ENCODE measurements around the gene MTHFSD. TPM values are rescaled to one million over a fixed set of nuclear protein-coding genes. Genes with fewer than 3 reads are reported as not detected.
A peak's percentile ranks its signal among the peaks of the same experiment; 100 is the strongest.

Gene MTHFSD
- polyA plus RNA-seq, 1 donor, result 11.9 TPM

GRCh38 chr16:86530251-86531190 lies 24.5 kb downstream of the MTHFSD start:
- DNase-seq (ENCODE audit: low read depth), result no peak

- DNase-seq (ENCODE audit: low read depth), result no peak
Measured at GRCh38 chr16:86529160-86529559, 25.9 kb downstream of the MTHFSD start.

GRCh38 chr16:86528061-86528929 lies 26.7 kb downstream of the MTHFSD start:
- DNase-seq (ENCODE audit: low read depth), result no peak

GRCh38 chr16:86527366-86527765 lies 27.7 kb downstream of the MTHFSD start:
- no peak for DNase-seq (ENCODE audit: low read depth)

GRCh38 chr16:86525696-86526095 lies 29.3 kb downstream of the MTHFSD start:
- no peak for DNase-seq (ENCODE audit: low read depth)

GRCh38 chr16:86524029-86524428 lies 31.0 kb downstream of the MTHFSD start:
- DNase-seq (ENCODE audit: low read depth), result no peak

- no peak for DNase-seq (ENCODE audit: low read depth)
Measured at GRCh38 chr16:86523166-86523740, 31.8 kb downstream of the MTHFSD start.

GRCh38 chr16:86522634-86523033 lies 32.4 kb downstream of the MTHFSD start:
- no peak for DNase-seq (ENCODE audit: low read depth)

GRCh38 chr16:86521236-86522197 lies 33.5 kb downstream of the MTHFSD start:
- no peak for DNase-seq (ENCODE audit: low read depth)

- no peak for DNase-seq (ENCODE audit: low read depth)
Measured at GRCh38 chr16:86520317-86521210, 34.5 kb downstream of the MTHFSD start.

GRCh38 chr16:86519649-86520316 lies 35.3 kb downstream of the MTHFSD start:
- peak; percentile 24 for DNase-seq (ENCODE audit: low read depth)

GRCh38 chr16:86519007-86519648 lies 35.9 kb downstream of the MTHFSD start:
- no peak for DNase-seq (ENCODE audit: low read depth)

- no peak for DNase-seq (ENCODE audit: low read depth)
Measured at GRCh38 chr16:86517652-86518258, 37.3 kb downstream of the MTHFSD start.

GRCh38 chr16:86517033-86517432 lies 38.0 kb downstream of the MTHFSD start:
- no peak for DNase-seq (ENCODE audit: low read depth)

GRCh38 chr16:86516623-86517003 lies 38.4 kb downstream of the MTHFSD start:
- DNase-seq (ENCODE audit: low read depth), result no peak

- DNase-seq (ENCODE audit: low read depth), result no peak
Measured at GRCh38 chr16:86515777-86516622, 39.0 kb downstream of the MTHFSD start.

GRCh38 chr16:86515413-86515776 lies 39.6 kb downstream of the MTHFSD start:
- no peak for DNase-seq (ENCODE audit: low read depth)

Measured in forelimb muscle (tissue), 1 donor.